Jurkat, Clone E6-1 (cell line): ENCODE results near the gene PSMC6. TPM values are rescaled to one million over a fixed set of nuclear protein-coding genes. Genes with fewer than 3 reads are reported as not detected.

ENCODE experiments used
- DNase-seq: peaks from one replicate; pipeline ENCODE4 v3.0.0-alpha.2; 2011; ENCODE audit warnings: low read depth, low spot score
- H3K4me3 ChIP-seq: 2 replicates; pipeline ENCODE4 v1.5.1; 2011; ENCODE audit warnings: mild to moderate bottlenecking, low read length, control low read depth, moderate library complexity
- polyA plus RNA-seq: library from polyadenylated mRNA; unstranded; fragments of >200 nt; gene quantifications from one replicate; pipeline ENCODE4 v1.2.1, GENCODE V29; 2012; ENCODE audit warnings: missing spikeins; ENCODE audit not compliant: insufficient read length, insufficient read depth

Gene PSMC6
- polyA plus RNA-seq = 86.8 TPM

DNA sequence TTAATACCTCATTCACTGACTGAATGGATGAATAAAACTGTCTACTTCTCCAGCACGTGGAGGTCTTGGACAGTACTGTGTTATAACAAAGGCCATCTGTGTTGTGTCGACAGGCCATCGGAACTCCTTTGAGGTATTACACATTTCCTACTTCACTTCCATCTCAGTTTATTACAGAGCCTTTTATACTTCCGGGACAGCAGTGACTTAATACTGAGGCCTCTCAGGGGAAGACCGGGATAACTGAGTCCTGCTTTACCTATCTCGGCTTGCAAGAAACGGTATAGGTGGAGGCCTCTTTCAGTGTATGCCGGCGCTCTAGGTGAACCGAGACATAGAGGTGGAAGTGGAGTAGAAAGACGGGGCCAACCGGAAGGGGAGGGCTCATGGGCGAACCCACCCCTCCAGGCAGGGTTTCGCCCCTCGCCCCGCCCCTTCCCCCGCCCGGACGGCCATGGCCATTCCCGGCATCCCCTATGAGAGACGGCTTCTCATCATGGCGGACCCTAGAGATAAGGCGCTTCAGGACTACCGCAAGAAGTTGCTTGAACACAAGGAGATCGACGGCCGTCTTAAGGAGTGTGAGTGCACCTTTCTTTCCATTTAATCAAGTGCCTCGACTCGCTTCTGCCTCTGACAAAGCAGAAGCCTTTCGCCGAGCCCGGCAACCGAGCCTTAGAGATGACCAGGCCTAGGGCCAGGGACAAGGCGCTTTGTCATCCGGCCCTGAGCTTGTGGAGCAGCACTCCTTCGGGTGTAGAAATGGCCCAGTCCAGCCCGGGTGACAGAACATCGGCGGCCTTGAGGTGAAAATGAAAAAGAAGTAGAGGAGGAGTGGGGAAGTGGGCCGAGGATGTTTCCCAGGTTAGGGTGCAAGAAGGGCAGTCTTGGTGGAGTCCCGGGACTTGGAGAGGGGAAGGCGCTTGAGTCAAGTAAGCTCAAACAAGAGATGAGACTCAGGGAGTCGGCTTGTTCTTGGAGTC, at the start of gene PSMC6:
PSMC6 (plus strand) TSS at position 477 of the 983 bp plus-strand sequence; CDS start at position 497, 20 bp downstream.
- peak; percentile 86 for DNase-seq
- peak within 1 kb of the TSS; percentile 91 for H3K4me3 ChIP-seq

DNA sequence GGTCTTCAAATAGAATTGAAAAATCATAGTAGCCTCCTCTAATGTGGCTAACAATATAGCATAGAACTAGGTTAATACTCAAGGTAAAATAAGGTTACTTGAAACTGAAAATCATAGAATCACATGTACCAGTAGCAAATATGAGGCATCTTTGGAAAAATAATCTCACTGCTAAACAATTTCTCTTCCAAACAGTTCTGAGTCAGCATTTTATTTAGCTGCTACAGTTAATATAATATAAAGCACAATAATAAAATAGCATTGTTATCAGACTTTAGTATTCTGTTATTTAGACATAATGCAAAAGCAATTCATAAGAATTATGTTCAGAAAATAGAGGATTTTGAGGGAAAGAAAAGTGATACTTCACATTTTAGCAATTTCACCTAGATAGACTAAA, 46.7 kb upstream of the PSMC6 start:
- H3K4me3 ChIP-seq = no peak overlapping the region
- DNase-seq = no peak

DNA sequence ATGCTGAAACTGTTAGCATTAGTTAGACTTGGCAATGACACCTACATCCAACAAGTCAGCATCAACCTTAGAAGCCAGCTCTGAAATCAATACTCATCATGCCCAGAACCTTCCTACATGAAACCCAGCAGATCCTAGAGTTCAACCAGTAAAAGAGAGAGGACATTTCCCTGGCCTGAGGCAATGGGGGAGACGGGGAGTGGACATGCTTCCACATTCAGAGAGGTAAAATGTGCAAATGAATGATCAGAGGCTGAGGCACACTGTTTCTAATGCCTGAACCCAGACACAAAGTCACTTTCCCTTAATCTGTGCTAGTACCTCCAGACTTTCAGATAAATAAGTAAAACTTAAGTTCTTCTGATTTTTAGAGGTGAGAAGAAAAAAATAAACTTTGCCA, 46.2 kb upstream of the PSMC6 start:
- DNase-seq = no peak
- no peak overlapping the region for H3K4me3 ChIP-seq

DNA sequence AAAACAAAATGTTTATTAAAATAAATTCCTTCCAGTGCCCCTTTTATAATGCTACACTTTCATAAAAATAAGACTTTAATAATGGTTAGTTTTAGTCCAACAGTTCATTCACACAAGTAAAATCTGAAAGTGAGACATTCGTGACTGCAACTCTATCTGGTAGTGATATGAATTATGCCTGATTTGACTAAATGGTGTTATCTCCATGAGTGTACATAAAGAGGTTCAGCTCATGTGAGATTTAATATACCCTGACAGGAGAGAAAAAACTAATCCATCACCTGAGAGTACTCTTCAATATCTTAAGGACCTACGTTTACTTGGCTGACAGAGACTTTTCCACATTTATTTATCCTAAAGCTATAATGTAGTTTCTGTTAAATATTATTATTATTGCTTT, 45.7 kb upstream of the PSMC6 start:
- no peak overlapping the region for H3K4me3 ChIP-seq
- no peak for DNase-seq

DNA sequence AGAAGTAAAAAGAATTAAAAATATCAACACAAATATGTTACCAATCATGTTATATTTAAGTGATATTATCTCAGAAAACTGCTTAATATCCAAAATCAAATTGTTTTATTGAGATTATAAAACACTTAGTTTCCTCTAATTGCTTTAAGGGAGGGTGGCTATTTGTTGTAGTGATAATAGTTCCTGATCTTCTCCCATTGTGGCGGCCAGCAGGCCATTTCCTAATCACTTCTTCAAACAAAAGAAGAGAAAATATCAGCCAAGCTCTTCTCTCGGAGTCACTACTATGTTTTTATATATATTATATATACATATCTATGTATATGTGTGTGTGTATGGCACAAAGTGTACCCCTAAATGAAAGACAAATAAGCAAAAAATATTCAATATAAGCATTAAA, 43.1 kb upstream of the PSMC6 start:
- H3K4me3 ChIP-seq = no peak overlapping the region
- DNase-seq = no peak

DNA sequence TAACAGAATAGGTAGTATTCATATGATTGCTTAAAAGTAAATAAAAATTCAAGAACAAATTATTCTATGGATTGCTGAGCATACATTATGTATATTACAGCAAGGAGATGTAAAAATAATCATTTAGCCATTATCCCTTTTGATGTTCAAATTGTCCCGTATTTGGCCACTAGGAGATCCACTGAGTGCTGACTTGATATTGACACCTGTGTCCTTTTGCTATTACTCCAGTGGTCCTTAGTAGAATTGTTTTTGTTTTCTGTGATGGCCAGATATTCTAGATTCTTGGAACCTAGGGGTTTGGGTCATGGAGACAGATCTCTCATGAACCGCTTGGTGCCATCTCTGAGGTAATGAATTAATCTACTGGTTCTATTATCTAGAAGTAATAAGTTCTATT, 28.4 kb upstream of the PSMC6 start:
- no peak for DNase-seq
- no peak overlapping the region for H3K4me3 ChIP-seq

DNA sequence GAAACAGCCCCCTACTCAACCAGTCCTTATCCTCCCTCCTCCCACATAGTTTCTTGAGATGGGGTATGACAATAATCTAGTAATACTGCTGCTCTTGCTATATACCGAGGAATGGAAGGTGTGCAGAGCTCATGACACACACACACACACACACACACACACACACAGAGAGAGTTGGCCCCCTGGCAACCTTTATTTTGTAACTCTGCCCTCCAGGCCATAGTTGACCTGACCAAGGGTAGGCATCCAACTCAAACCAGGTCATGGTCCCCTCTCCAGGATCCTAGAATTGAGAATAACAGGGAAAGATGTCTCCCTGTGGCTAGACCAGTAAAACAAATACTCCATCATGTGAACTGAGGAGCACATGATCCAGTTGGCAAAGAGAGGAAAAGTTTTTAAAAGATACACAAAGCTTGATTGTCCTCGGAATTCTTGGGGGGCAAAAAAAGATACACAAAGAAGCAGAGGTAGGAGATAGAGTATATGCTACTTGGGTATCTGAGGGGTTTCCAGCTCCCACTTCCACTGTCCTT, 22.9 kb upstream of the PSMC6 start:
- no peak overlapping the region for H3K4me3 ChIP-seq
- no peak for DNase-seq

DNA sequence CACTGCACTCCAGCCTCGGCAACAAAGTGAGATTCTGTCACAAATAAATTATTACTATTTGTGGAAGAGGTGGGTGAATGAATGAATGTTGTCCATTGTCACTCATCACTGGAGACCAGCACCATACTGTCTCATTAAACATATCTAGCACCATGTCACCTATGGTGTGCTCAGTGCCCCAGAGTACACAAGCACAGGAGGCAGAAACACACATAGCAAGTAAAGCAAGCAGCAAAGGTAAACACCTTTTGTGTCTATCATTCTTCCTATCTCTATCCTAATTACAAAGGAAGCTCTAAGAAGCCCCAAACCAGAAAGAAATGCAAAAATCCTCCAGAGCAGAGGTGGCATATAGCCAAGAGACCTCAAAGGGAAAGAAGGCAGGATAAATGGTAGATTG, 20.8 kb upstream of the PSMC6 start:
- DNase-seq = no peak
- H3K4me3 ChIP-seq = no peak overlapping the region

DNA sequence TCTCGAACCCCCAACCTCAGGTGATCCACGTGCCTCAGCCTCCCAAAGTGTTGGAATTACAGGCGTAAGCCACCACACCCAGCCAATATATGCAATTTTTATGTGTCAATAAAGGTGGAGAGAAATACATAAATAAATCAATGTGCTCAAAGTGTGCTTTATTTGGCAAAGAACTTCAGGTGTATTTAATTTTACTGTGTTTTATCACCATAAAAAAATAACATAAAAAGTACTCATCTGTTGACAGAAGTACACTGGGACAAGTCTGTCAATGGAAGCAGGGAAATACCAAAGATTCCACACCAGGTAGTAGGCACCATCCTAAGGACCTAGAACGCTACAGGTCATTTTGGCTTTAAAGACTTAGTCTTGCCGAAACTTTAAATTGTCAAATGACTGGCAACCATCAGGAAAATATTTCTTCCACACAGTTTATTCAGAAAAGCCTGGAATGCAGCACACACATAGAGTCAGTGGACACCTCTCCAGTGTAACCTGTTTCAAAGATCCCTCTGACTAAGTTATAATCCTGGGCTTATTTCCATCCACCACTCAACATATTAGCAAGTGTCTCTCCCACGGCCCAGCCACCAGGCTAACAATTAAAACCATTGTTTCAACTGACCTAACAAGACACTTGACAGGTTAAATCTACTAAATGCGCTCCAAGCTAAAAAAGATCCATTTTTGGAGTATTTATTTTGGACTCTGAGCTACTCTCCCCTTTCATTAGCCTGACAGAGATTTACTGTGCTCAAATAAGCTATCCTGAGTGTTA, 15.8 kb upstream of the PSMC6 start:
- no peak for DNase-seq

DNA sequence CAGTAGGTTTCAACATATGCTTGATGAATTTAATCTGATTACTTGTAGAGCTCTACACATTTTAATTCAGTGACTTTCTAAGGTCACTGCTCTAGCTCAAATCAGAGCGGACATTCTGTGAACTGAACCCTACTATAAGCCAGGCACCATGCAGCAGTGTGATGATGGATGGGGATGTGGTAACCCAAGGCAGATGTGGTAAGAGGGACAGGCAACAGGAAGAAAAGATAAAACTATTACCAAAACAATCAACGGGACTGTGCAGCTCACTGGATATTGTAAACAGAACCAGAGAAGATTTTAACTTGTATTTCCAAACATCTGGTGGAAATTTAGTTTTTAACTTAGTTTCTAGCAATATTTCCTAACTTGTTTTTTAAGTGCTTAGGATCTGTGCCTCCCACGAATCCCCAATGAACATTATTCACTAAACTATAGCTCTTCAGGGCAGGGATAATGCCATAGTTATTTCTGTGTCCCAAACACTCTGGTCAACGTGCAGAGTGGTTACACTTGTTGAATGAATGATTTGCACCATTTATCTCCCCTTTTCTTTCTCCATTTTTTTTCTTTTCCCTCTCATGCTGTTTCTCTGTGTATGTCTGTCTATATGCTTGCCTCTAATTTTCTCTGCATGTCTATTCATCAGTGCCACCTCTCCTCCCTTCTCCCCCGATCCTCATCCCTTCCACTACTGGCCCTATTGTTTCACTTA, 14.6 kb upstream of the PSMC6 start:
- no peak overlapping the region for H3K4me3 ChIP-seq
- peak; percentile 50 for DNase-seq

More for the DNA sequence above, 15.8 kb upstream of the PSMC6 start:
- H3K4me3 ChIP-seq = no peak overlapping the region

DNA sequence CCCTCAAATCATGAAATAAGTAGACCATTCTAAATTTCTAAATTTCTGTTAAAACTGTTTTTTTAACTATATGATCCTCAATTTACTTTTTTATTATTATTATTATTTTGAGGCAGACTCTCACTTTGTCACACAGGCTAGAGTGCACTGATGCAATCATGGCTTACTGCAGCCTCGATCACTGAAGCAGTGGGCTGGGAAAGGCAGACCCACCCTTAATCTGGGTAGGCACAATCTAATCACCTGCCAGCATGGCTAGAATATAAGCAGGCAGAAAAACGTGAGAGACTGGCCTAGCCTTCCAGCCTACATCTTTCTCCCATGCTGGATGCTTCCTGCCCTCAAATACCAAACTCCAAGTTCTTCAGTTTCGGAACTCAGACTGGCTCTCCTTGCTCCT, 14.0 kb upstream of the PSMC6 start:
- no peak for DNase-seq
- H3K4me3 ChIP-seq = no peak overlapping the region

DNA sequence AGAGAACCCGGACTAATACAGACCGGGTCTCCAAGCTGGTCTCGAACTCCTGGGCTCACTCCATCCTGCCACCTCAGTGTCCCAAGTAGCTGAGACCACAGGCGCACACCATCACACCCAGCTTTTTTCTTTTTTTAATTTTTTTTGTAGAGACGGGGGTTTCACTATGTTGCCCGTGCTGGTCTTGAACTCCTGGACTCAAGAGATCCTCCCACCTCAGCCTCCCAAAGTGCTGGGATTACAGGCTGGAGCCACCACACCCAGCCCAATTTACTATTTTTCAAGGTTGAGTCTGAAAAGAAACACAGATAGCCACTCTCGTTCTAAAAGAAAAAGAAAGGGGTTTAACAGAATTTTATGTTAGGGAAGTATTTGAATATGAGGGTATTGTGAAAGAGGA, 13.5 kb upstream of the PSMC6 start:
- no peak for DNase-seq
- no peak overlapping the region for H3K4me3 ChIP-seq

DNA sequence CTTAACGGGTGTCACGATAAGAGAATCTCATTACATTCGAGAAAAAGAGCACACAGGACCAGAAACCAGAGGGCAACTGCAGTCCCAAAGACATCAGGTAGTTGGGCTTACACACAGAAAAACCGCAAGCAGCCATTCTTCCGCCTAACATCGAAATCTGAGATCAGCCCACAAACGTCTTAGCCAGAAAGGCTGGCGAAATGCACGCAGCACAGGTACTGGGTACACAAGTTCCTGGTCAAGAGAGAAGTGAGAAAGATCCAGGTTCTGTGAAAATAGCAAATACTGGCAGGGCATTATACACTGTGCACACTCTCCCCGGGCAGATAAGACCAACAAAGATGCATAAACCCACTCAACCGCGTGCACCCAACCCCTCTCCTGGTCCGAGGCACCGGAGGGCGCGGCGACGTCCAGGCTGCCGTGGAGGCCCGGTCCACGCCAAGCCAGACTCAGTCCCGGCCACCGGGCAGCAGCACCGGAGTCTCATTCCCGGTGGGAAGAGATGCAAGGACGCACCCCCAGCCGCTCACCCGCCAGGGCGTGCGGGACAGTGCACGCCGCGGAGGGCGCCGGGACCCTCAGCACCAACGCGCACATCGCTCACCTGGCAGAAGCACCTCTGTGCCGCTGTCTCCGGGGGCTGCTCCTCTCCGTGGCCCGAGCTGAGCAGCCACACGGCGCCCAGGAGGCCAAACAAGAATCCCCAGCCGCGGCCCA, 12.1 kb upstream of the PSMC6 start:
- DNase-seq = peak; percentile 81
- peak overlapping the region; percentile 92 for H3K4me3 ChIP-seq

DNA sequence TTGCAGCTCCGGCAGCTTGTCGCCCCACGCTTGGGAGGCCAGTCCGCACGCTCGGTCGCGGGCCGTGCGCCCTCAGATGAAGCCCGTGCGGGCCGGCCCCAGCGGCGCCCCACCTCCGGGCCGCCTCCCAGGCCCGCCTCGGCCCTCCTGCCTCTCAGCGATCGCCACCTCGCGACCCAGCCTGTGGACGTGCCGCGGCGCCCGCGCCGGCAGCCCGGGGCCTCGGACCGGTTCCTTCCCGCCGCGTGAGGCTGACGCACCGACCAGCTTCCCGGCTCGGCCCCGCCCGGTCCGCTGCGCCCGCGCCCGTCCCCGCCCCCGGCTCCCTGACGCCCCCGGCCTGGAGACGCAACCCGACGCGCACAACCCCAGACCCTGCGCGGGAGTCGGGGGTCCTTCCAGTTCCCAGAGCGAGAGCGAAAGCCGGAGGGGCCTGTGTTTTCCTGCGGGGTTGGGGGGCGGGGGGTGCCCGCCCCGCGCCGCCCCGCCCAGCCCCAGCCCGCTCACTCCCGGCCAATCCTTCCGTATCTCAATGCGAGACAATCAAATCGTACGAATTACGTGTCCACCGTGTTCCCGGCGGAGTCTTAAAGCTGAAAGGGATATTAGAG, 11.4 kb upstream of the PSMC6 start, which contains the start of gene ERO1A:
ERO1A (minus strand) TSS at position 78 of the 611 bp plus-strand sequence; CDS start at position 1, 77 bp downstream.
- H3K4me3 ChIP-seq = peak within 1 kb of the TSS; percentile 92
- DNase-seq = peak; percentile 43

DNA sequence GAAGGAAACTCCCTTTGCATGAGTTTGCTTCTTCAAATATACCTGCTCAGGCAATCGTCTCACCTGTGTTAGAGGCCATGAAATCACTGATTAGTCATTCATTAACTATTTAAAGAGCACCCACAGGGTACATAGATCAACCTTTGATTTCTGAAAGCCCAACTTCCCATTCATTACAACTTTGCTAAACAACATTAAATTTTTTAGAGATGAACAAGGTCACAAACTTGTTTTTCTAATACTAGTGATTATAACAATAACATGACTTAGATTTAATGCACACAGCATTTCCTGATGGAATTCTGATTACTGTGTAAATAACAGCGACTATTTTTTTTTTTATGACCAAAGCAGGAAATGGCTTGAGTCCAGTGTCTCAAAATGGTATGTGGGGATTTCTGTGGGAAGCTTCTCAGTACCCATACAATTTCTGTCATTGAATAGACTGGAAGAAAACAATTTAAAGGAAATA, 6.3 kb upstream of the PSMC6 start:
- no peak overlapping the region for H3K4me3 ChIP-seq
- DNase-seq = no peak

DNA sequence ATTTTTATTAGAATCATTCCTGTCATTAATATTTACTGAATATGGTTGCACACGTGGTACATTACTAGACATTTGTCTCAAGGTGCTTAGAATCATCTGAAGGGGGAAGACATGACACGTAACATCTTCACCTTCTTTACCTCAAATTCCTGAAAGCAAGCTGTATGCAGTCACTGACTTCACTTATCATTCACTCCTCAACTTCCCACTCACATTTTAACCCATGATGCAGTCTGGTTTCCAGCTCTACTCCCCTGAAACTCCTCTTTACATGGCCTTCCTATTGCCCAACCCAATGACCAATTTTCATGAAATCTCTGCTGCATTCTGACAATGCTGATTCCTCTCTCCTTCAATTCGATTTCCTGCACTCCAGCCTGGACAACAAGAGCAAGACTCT, 5.8 kb upstream of the PSMC6 start:
- no peak overlapping the region for H3K4me3 ChIP-seq
- no peak for DNase-seq

DNA sequence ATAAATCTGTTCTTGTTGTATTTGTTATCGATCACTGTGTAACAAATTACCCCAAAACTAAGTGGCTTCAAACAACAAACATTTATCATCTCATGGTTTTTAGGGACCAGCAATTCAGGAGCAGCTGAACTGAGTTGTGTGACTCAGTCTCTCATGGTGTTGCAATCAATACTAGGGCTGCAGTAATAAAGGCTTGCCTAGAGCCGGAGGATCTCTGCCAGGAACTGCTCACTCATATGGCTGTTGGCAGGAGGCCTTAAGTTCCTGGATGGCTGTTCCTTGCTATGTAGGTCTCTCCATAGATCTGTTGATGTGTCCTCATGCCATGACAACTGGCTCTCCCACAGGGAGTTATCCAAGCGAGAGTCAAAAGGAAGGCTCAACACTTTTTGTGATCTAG, 3.8 kb upstream of the PSMC6 start:
- DNase-seq = no peak
- H3K4me3 ChIP-seq = no peak overlapping the region

DNA sequence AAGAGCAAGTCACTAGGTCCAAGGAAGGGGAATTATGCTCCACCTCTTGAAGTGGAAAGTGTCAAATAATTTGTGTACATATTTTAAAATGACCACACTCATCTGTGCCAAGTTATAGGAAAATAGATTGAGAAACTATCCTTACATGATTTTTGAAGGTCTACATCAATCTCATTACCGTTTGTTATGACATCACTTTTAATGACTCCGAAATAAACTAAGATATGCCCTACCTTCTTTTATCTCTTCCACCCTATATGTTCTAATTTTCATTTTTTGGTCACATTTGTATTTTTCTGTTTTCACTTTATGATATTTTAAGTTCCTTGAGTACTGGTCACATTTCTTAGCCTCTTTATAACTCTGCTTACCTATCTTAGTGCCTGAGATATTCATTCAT, 3.3 kb upstream of the PSMC6 start:
- DNase-seq = no peak
- H3K4me3 ChIP-seq = no peak overlapping the region
